Measurements from ENCODE around the gene HSPA1L.

DNA sequence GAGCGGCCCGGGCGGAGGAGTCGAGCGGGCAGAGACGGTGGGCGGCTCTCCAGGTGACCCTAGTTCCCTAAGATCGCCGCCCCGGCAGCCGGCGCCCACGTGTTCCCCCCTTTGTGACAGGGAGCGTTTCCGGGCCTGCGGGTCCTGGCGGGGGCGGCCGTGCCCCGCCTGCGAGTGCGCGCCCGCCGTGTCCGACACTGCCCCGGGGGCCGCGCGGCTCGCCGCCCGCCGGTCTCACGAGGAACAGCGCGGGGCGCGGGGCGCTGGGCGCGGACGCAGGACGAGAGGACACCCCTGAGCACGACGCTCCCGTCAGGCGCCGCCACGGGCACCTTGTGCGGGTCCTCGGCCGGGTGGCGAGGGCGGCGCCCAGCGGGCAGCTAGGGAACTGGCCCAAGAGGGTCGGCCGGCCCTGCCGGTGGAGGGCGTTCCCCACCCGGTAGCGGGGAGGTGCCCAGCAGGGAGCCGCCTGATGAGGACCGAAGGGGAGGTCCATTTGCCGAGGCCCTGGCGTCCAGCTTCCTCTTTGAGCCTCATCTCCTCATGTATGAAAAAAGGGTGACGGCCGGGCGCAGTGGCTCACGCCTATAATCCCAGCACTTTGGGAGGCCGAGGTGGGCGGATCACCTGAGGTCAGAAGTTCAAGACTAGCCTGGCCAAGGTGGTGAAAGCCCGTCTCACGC is 19.3 kb downstream of the HSPA1L start, which contains the start of gene VARS1:
- TF ChIP-seq POLR2AphosphoS5 (IDR thresholded peaks at IDR 0.05) (peak; percentile 65), CTCF (IDR thresholded peaks at IDR 0.05; ENCODE audit: poor library complexity, severe bottlenecking) (peak; percentile 99), RAD21 (conservative IDR thresholded peaks at IDR 0.05) (peak; percentile 76)
